ENCODE results near the gene SP1.
"Not testable (repeated sequence)": the region's sequence is repeated elsewhere in the genome, so short reads cannot be mapped to it uniquely, and the experiment has no call there.

SP1 gene

GRCh38 chr12:53413485-53414204 is 33.7 kb downstream of the SP1 start:
- in situ Hi-C loops (cut with HindIII; ENCODE audit: low sequenced_read_pairs): no loop called here

GRCh38 chr12:53414756-53415417 is 34.9 kb downstream of the SP1 start:
- no peak for DNase-seq (ENCODE audit: low read depth)
- in situ Hi-C loops (cut with HindIII; ENCODE audit: low sequenced_read_pairs): no loop called here
- TF ChIP-seq CTCF (IDR thresholded peaks at IDR 0.05; ENCODE audit: low read depth, low read length, missing control alignments): no peak
- no peak overlapping the region for H3K4me3 ChIP-seq (ENCODE audit: low read depth, low read length)

More at GRCh38 chr12:53413485-53414204, 33.7 kb downstream of the SP1 start:
- no peak for TF ChIP-seq CTCF (IDR thresholded peaks at IDR 0.05; ENCODE audit: low read depth, low read length, missing control alignments)
- H3K4me3 ChIP-seq (ENCODE audit: low read depth, low read length): no peak overlapping the region
- no peak for DNase-seq (ENCODE audit: low read depth)

- in situ Hi-C loops (cut with HindIII; ENCODE audit: low sequenced_read_pairs); DNase-seq (ENCODE audit: low read depth); H3K4me3 ChIP-seq (ENCODE audit: low read depth, low read length): not testable (repeated sequence)
These were observed 35.9 kb downstream of the SP1 start for GRCh38 chr12:53415752-53416389.

GRCh38 chr12:53417291-53417816 is 37.4 kb downstream of the SP1 start:
- H3K4me3 ChIP-seq (ENCODE audit: low read depth, low read length); in situ Hi-C loops (cut with HindIII; ENCODE audit: low sequenced_read_pairs); DNase-seq (ENCODE audit: low read depth): not testable (repeated sequence)

GRCh38 chr12:53418221-53418620 is 38.2 kb downstream of the SP1 start:
- DNase-seq (ENCODE audit: low read depth): no peak
- in situ Hi-C loops (cut with HindIII; ENCODE audit: low sequenced_read_pairs): no loop called here
- TF ChIP-seq CTCF (IDR thresholded peaks at IDR 0.05; ENCODE audit: low read depth, low read length, missing control alignments): no peak
- H3K4me3 ChIP-seq (ENCODE audit: low read depth, low read length): no peak overlapping the region

- no peak for TF ChIP-seq CTCF (IDR thresholded peaks at IDR 0.05; ENCODE audit: low read depth, low read length, missing control alignments)
- no peak for DNase-seq (ENCODE audit: low read depth)
- no peak overlapping the region for H3K4me3 ChIP-seq (ENCODE audit: low read depth, low read length)
- in situ Hi-C loops (cut with HindIII; ENCODE audit: low sequenced_read_pairs): loop anchor here (5.0 kb wide), 1 partner anchor 72 kb away; no protein-coding TSS in a partner anchor
These were observed 39.8 kb downstream of the SP1 start for GRCh38 chr12:53419756-53420155.

GRCh38 chr12:53422247-53422646 is 42.3 kb downstream of the SP1 start:
- in situ Hi-C loops (cut with HindIII; ENCODE audit: low sequenced_read_pairs): loop anchor here (5.0 kb wide), 1 partner anchor 75 kb away; no protein-coding TSS in a partner anchor

GRCh38 chr12:53423597-53423996 is 43.6 kb downstream of the SP1 start, which contains the start of gene AMHR2:
TSS of gene AMHR2 (plus strand) at chr12:53423855. CDS start at chr12:53423935, 80 bp downstream.
- H3K4me3 ChIP-seq (ENCODE audit: low read depth, low read length): no peak within 1 kb of the TSS
- TF ChIP-seq CTCF (IDR thresholded peaks at IDR 0.05; ENCODE audit: low read depth, low read length, missing control alignments): no peak
- in situ Hi-C loops (cut with HindIII; ENCODE audit: low sequenced_read_pairs): loop anchor here (5.0 kb wide), 1 partner anchor 76 kb away; no protein-coding TSS in a partner anchor

More at GRCh38 chr12:53422247-53422646, 42.3 kb downstream of the SP1 start:
- DNase-seq (ENCODE audit: low read depth); H3K4me3 ChIP-seq (ENCODE audit: low read depth, low read length): not testable (repeated sequence)

More at GRCh38 chr12:53423597-53423996, 43.6 kb downstream of the SP1 start, which contains the start of gene AMHR2:
- DNase-seq (ENCODE audit: low read depth): no peak
